Ovary (tissue), 9 donors: Measurements from ENCODE around the gene HAND1. TPM values are rescaled to one million over a fixed set of nuclear protein-coding genes. Genes with fewer than 3 reads are reported as not detected.

ENCODE experiments used
- DNase-seq, 5 donors: peaks; one replicate each; pipeline ENCODE4 v3.0.0-alpha.2; 2019 to 2020
- H3K27ac ChIP-seq, 2 donors: fragments of 200-600 bp; one replicate each; pipeline versions ENCODE4 v1.5.1 to v1.8.0; 2019 to 2022
- H3K27me3 ChIP-seq: fragments of 200-600 bp; one replicate; pipeline ENCODE4 v1.8.0; 2022
- H3K36me3 ChIP-seq: fragments of 200-600 bp; sonication (generic); one replicate; pipeline ENCODE4 v1.5.1; 2019
- H3K4me1 ChIP-seq: one replicate; pipeline ENCODE4 v1.8.1; 2013; ENCODE audit warnings: mild to moderate bottlenecking, moderate library complexity; ENCODE audit not compliant: insufficient read depth
- H3K4me3 ChIP-seq: fragments of 200-600 bp; sonication (generic); one replicate; pipeline ENCODE4 v1.5.1; 2017
- H3K9me3 ChIP-seq, 2 donors: fragments of 200-600 bp in 1 of 2; sonication (generic) in 1 of 2; one replicate each; pipeline versions ENCODE4 v1.5.1 to v1.8.1; 2013 to 2019; ENCODE audit warnings: mild to moderate bottlenecking in 1 of 2, moderate library complexity in 1 of 2
- EP300 ChIP-seq: sonication (generic); formaldehyde crosslinking; IDR thresholded peaks from one replicate; pipeline ENCODE4 v1.6.1; 2017; ENCODE audit warnings: antibody characterized with exemption
- POLR2A ChIP-seq: fragments of 450-650 bp; IDR thresholded peaks from one replicate; pipeline ENCODE4 v1.6.1; 2017; ENCODE audit warnings: antibody characterized with exemption, mild to moderate bottlenecking, moderate library complexity
- WGBS, 3 donors: extraction: QIAGEN DNeasy Blood & Tissue Kit in 1 of 3; methylation state at CpG; one replicate each; pipeline versions ENCODE4 v1.1.5 to v1.1.7; 2013 to 2017; 5-methylcytosine and 5-hydroxymethylcytosine counted together
- intact Hi-C, 4 donors: fragments of 100-400 bp; cut with DNase I; formaldehyde crosslinking; loops; one replicate each; pipeline versions ENCODE4 v1.11.0 to v1.15.1; 2022 to 2023
- polyA plus RNA-seq, 2 donors: library from polyadenylated mRNA; stranded (reverse); fragments of 200-250 nt in 1 of 2; fragments of 350-450 nt in 1 of 2; fragmentation: Illumina TruSeq in 1 of 2; extraction: RNeasy Lipid Tissue Mini Kit (QIAGEN cat#74804) in 1 of 2; gene quantifications; one replicate each; pipeline ENCODE4 v1.2.3, GENCODE V29; 2013 to 2014
- total RNA-seq, 7 donors: library from RNA; depleted of rRNA in 2 of 7; stranded (reverse); fragments of >200 nt in 2 of 7; fragmentation: NEBNext Ultra II Directional in 3 of 7; extraction: Animal tissue kit (Norgen Biotek cat#: 25700) in 3 of 7; gene quantifications; one replicate each; pipeline versions ENCODE4 v1.1.0 to v1.2.4, GENCODE V29; 2016 to 2023
- TF ChIP-seq, protein P1 (sequence below), 3 donors: fragments of 450-650 bp in 2 of 3; fragments of 200-600 bp in 1 of 3; IDR thresholded peaks; one replicate each; pipeline versions ENCODE4 v1.5.1 to v1.8.0; 2016 to 2022; ENCODE audit warnings: antibody characterized with exemption in 3 of 3, mild to moderate bottlenecking in 1 of 3
- donor health status: DM: no; HTN: no; CAD: no; lungs with moderate emphysema.
- donor health status: DM: no; HTN: no; CAD: no.
- donor health status: Bipolar disorder and iron deficiency.
- donor health status: DM: yes; HTN: yes; CAD: no.
- donor health status: DM: no; HTN: no; CAD: no.
- donor health status: DM: yes; HTN: yes; CAD: no.

The HAND1 gene
- total and polyA plus RNA-seq, 9 donors: not detected

DNA sequence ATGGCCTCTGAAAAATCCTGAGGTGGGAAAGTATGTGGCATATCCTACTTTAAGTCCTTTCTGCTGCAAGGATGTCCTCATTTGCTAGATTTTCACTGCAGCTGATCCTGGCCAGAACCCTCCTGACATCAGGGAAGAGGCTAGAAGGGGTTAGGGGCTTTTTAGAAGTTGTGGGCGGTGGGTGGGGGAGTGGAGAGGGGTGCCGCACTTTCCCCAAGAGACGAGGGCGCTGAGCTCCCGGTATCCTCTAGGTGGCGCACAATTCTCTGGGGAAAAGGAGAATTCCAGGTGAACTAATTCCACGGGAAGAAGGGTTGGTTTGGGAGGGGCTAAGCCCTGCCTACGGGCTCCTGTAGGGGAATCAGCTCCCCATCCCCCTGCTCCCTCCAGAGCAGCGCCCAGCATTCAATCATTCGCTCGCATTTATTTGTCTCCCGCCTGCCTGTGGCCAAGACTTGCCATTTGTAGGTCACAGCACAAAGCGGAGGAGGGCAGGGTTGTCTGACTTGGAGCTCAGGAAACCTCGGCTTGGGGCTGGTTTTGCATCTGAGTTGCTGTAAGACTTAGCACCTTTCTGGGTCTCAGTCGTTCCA is 42.9 kb upstream of the HAND1 start:
- Histone ChIP-seq H3K4me1 (no peaks in the 10 kb centered on the region), H3K27me3 (no peaks in the 10 kb centered on the region), H3K9me3 (no peaks in the 10 kb centered on the region), H3K27ac (no peak overlapping the region), H3K36me3 (no peaks in the 10 kb centered on the region), H3K4me3 (no peak overlapping the region)
- intact Hi-C loops: no loop called here
- no peak for TF ChIP-seq POLR2A
- no peak for TF ChIP-seq EP300
- TF ChIP-seq, protein P1, sequence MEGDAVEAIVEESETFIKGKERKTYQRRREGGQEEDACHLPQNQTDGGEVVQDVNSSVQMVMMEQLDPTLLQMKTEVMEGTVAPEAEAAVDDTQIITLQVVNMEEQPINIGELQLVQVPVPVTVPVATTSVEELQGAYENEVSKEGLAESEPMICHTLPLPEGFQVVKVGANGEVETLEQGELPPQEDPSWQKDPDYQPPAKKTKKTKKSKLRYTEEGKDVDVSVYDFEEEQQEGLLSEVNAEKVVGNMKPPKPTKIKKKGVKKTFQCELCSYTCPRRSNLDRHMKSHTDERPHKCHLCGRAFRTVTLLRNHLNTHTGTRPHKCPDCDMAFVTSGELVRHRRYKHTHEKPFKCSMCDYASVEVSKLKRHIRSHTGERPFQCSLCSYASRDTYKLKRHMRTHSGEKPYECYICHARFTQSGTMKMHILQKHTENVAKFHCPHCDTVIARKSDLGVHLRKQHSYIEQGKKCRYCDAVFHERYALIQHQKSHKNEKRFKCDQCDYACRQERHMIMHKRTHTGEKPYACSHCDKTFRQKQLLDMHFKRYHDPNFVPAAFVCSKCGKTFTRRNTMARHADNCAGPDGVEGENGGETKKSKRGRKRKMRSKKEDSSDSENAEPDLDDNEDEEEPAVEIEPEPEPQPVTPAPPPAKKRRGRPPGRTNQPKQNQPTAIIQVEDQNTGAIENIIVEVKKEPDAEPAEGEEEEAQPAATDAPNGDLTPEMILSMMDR (IDR thresholded peaks at IDR 0.05): no peak
- DNase-seq: no peak
- WGBS, 3 donors: 5 to 8% (median 6%) methylated on average over 15 of the region's 15 CpGs

DNA sequence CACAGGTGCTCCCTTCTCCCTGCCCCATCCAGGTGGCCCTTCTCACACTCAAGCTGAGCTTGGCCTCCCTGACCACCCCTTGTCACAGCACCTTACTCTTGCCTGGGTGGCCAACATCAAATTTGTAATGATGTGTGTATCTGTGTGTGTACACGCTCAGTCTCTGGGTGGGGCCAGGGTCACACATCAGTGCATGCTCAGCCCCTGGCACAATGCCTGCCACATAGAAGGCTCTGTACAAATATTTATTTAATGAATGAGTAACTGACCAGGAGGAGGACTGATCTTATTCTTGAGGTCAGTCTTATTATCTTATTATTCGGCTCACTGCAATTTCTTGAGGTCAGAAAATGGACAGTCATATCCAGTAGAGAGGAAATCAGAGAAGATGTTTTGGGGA is 41.3 kb upstream of the HAND1 start:
- intact Hi-C loops: no loop called here
- H3K9me3 ChIP-seq: no peaks in the 10 kb centered on the region
- no peaks in the 10 kb centered on the region for H3K4me1 ChIP-seq
- H3K36me3 ChIP-seq: no peaks in the 10 kb centered on the region
- no peaks in the 10 kb centered on the region for H3K27me3 ChIP-seq
- H3K4me3 ChIP-seq: no peak overlapping the region
- no peak for DNase-seq
- WGBS, 3 donors: 33 to 57% (median 45%) methylated on average over 2 of the region's 2 CpGs
- H3K27ac ChIP-seq: no peak overlapping the region
- TF ChIP-seq EP300 (no peak), POLR2A (no peak)
- TF ChIP-seq, protein P1 (IDR thresholded peaks at IDR 0.05): no peak

DNA sequence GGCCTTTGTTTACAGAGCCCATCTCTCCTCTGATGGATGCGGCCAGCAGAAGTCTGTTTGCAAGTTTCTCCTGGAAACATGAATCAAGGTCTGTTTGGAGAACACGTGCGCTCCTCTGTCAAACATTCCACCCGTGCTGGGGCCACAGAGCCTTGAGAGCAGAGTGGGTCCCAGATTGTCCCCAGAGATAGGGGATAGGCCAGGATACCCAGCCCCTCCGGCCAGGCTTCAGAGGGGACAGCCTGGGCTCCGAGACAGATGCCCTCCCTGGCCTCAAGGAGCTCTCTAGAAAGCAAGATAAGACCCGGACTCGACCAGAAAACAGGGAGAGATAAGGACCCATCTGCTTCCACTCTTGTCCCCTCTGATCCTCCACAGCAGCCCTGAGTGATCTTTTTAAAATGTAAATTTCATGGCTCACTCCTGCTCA is 40.4 kb upstream of the HAND1 start:
- no peak for DNase-seq
- H3K9me3 ChIP-seq: no peaks in the 10 kb centered on the region
- no peak overlapping the region for H3K27ac ChIP-seq
- intact Hi-C loops: no loop called here
- no peak overlapping the region for H3K4me3 ChIP-seq
- H3K4me1 ChIP-seq: no peaks in the 10 kb centered on the region
- 42 to 53% (median 52%) methylated on average over 8 of the region's 8 CpGs for WGBS, 3 donors
- no peak for TF ChIP-seq EP300
- TF ChIP-seq, protein P1 (IDR thresholded peaks at IDR 0.05): no peak
- no peak for TF ChIP-seq POLR2A
- H3K27me3 ChIP-seq: no peaks in the 10 kb centered on the region
- H3K36me3 ChIP-seq: no peaks in the 10 kb centered on the region

DNA sequence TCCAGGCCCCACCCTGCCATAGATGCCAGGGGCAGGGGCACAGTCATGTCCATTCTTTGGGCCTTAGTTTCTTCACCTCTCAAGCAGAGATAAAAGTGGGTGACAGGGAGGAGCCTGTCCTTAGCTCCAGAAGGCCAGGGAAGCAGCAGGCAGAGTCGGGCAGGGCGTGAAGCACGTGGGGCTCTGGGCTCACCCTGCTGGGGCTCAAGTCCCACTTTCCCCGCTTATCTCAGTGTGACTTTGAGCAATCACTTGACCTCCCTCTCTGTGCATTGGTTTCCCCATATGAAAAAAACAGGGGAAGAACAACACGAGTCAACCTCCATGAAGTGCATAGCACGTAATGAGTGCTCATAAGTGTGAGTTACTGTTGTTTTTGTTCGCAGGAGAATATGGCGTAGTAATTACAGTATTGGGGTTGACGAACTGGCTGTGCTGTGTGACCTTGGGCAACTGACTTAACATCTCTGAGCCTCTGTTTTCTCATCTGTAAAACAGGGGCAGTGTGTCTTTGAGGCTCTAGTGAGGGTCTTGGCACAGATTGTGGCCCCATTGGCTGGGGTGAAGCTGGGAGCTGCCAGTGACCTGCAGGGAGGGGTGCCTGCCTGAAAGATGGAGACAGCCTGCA is 39.9 kb upstream of the HAND1 start:
- Histone ChIP-seq H3K9me3 (no peaks in the 10 kb centered on the region), H3K4me1 (no peaks in the 10 kb centered on the region), H3K36me3 (no peaks in the 10 kb centered on the region), H3K27me3 (no peaks in the 10 kb centered on the region), H3K4me3 (no peak overlapping the region), H3K27ac (no peak overlapping the region)
- intact Hi-C loops: no loop called here
- DNase-seq: no peak
- no peak for TF ChIP-seq POLR2A
- TF ChIP-seq, protein P1 (IDR thresholded peaks at IDR 0.05): no peak
- no peak for TF ChIP-seq EP300
- 88 to 91% (median 90%) methylated on average over 9 of the region's 9 CpGs for WGBS, 3 donors
